Smooth muscle cell (in vitro differentiated cells): Measurements from ENCODE around the gene EPAS1. TPM values are rescaled to one million over a fixed set of nuclear protein-coding genes. Genes with fewer than 3 reads are reported as not detected.

Experiments
- DNase-seq: peaks from one replicate; lab custom pipeline; 2025; ENCODE audit not compliant: unreplicated experiment; lab: John Stamatoyannopoulos, UW
- H2AFZ ChIP-seq: fragments of 200-600 bp; sonication (generic); 2 replicates; pipeline ENCODE4 v1.6.0; 2016; ENCODE audit warnings: antibody characterized with exemption, low read depth, mild to moderate bottlenecking
- H3F3A ChIP-seq: fragments of 200-600 bp; sonication (generic); 2 replicates; pipeline ENCODE4 v1.6.0; 2017; ENCODE audit warnings: antibody characterized with exemption, low read depth
- H3K27ac ChIP-seq: fragments of 200-600 bp; sonication (generic); 2 replicates; pipeline ENCODE4 v1.5.1; 2016; ENCODE audit warnings: low read depth, mild to moderate bottlenecking
- H3K27me3 ChIP-seq: fragments of 200-600 bp; sonication (generic); 2 replicates; pipeline ENCODE4 v1.6.1; 2016; ENCODE audit warnings: low read depth, mild to moderate bottlenecking
- H3K36me3 ChIP-seq: fragments of 200-600 bp; sonication (generic); 2 replicates; pipeline ENCODE4 v1.5.1; 2016; ENCODE audit warnings: low read depth
- H3K4me1 ChIP-seq: fragments of 200-600 bp; sonication (generic); 2 replicates; pipeline ENCODE4 v1.5.1; 2016; ENCODE audit warnings: low read depth
- H3K4me2 ChIP-seq: fragments of 200-600 bp; sonication (generic); 2 replicates; pipeline ENCODE4 v1.6.0; 2016; ENCODE audit warnings: mild to moderate bottlenecking
- H3K4me3 ChIP-seq: fragments of 200-600 bp; sonication (generic); 2 replicates; pipeline ENCODE4 v1.5.1; 2016; ENCODE audit warnings: mild to moderate bottlenecking
- H3K79me2 ChIP-seq: fragments of 200-600 bp; sonication (generic); 2 replicates; pipeline ENCODE4 v1.6.0; 2016; ENCODE audit warnings: low read depth, mild to moderate bottlenecking
- H3K9ac ChIP-seq: fragments of 200-600 bp; sonication (generic); 2 replicates; pipeline ENCODE4 v1.6.0; 2016; ENCODE audit warnings: low read depth
- H3K9me3 ChIP-seq: fragments of 200-600 bp; sonication (generic); replicated peaks from 2 replicates; pipeline ENCODE4 v1.5.1; 2016; ENCODE audit warnings: low read depth
- H4K20me1 ChIP-seq: fragments of 200-600 bp; sonication (generic); 2 replicates; pipeline ENCODE4 v1.6.0; 2016; ENCODE audit warnings: low read depth
- CTCF ChIP-seq: fragments of 200-600 bp; sonication (generic); IDR thresholded peaks from 2 replicates; pipeline ENCODE4 v1.5.1; 2017; ENCODE audit warnings: borderline replicate concordance, mild to moderate bottlenecking, antibody characterized with exemption; ENCODE audit not compliant: insufficient read depth, poor library complexity, severe bottlenecking
- WGBS: methylation state at CpG from one replicate; pipeline ENCODE4 v1.1.7; 2016; ENCODE audit warnings: low lambda C conversion rate; 5-methylcytosine and 5-hydroxymethylcytosine counted together
- polyA plus RNA-seq: library from polyadenylated mRNA; unstranded; fragments of >200 nt; fragmentation: Nextera tagmentation; extraction: Ambion mirVana; gene quantifications from 2 replicates; pipeline ENCODE4 v1.2.1, GENCODE V29; 2016
- total RNA-seq: library from RNA; depleted of rRNA; stranded (reverse); fragments of >200 nt; gene quantifications from 2 replicates; pipeline ENCODE4 v1.2.3, GENCODE V29; 2014

The EPAS1 gene
- total and polyA plus RNA-seq, 2 experiments from 2014 or later = 31.7 to 91.6 TPM

- Histone ChIP-seq H3K9me3 (no peaks in the 10 kb centered on the region), H3K4me2 (peak overlapping the region; percentile 27), H3K4me1 (peaks cover 24% of the 10 kb centered on the region), H3K36me3 (no peaks in the 10 kb centered on the region), H3K79me2 (peaks cover 66% of the 10 kb centered on the region), H4K20me1 (peaks cover 64% of the 10 kb centered on the region), H3K9ac (no peak overlapping the region), H3F3A (peaks cover 40% of the 10 kb centered on the region), H3K4me3 (no peak overlapping the region), H2AFZ (no peak overlapping the region), H3K27ac (peak overlapping the region; percentile 96), H3K27me3 (no peaks in the 10 kb centered on the region)
- no peak for DNase-seq
- WGBS = 97% methylated on average over 4 of the region's 4 CpGs
- TF ChIP-seq CTCF = peak; percentile 13
These were observed 30.4 kb downstream of the EPAS1 start for GRCh38 chr2:46327627-46328026.

- peaks cover 24% of the 10 kb centered on the region for H3K4me1 ChIP-seq
These were observed 31.1 kb downstream of the EPAS1 start for GRCh38 chr2:46328291-46328690.

GRCh38 chr2:46328829-46329228 is 31.6 kb downstream of the EPAS1 start:
- H3K36me3 ChIP-seq = no peaks in the 10 kb centered on the region
- no peak for TF ChIP-seq CTCF
- no peaks in the 10 kb centered on the region for H3K27me3 ChIP-seq
- H3K4me1 ChIP-seq = peaks cover 24% of the 10 kb centered on the region
- H3K4me2 ChIP-seq = peak overlapping the region; percentile 60
- H4K20me1 ChIP-seq = peaks cover 60% of the 10 kb centered on the region
- no peaks in the 10 kb centered on the region for H3K9me3 ChIP-seq
- H3K4me3 ChIP-seq = no peak overlapping the region
- no peak for DNase-seq
- peaks cover 66% of the 10 kb centered on the region for H3K79me2 ChIP-seq
- H3K27ac ChIP-seq = peak overlapping the region; percentile 96
- H3K9ac ChIP-seq = no peak overlapping the region
- H2AFZ ChIP-seq = no peak overlapping the region
- H3F3A ChIP-seq = peaks cover 45% of the 10 kb centered on the region
- WGBS = 48% methylated on average over 1 of the region's 1 CpG

More at GRCh38 chr2:46328291-46328690, 31.1 kb downstream of the EPAS1 start:
- Histone ChIP-seq H3F3A (peaks cover 40% of the 10 kb centered on the region), H3K36me3 (no peaks in the 10 kb centered on the region), H3K27me3 (no peaks in the 10 kb centered on the region), H3K4me2 (peak overlapping the region; percentile 60), H3K9me3 (no peaks in the 10 kb centered on the region), H3K79me2 (peaks cover 66% of the 10 kb centered on the region), H3K27ac (peak overlapping the region; percentile 96), H4K20me1 (peaks cover 64% of the 10 kb centered on the region), H3K9ac (no peak overlapping the region), H3K4me3 (no peak overlapping the region), H2AFZ (no peak overlapping the region)
- TF ChIP-seq CTCF = no peak
- WGBS = 67% methylated on average over 1 of the region's 1 CpG
- no peak for DNase-seq

GRCh38 chr2:46329340-46329739 is 32.1 kb downstream of the EPAS1 start:
- Histone ChIP-seq H3K9ac (no peak overlapping the region), H2AFZ (no peak overlapping the region), H3K36me3 (no peaks in the 10 kb centered on the region), H3K27me3 (no peaks in the 10 kb centered on the region), H4K20me1 (peaks cover 57% of the 10 kb centered on the region), H3K79me2 (peaks cover 64% of the 10 kb centered on the region), H3K4me2 (peak overlapping the region; percentile 60), H3K27ac (peak overlapping the region; percentile 96), H3K4me1 (peaks cover 25% of the 10 kb centered on the region), H3K4me3 (no peak overlapping the region), H3K9me3 (no peaks in the 10 kb centered on the region), H3F3A (peaks cover 49% of the 10 kb centered on the region)
- DNase-seq = no peak
- 82% methylated on average over 13 of the region's 13 CpGs for WGBS
- no peak for TF ChIP-seq CTCF
